Activated CD8-positive, alpha-beta T cell treated with anti-CD3 and anti-CD28 coated beads for 36 hours (primary cell): Measurements from ENCODE around the gene C3orf33. TPM values are rescaled to one million over a fixed set of nuclear protein-coding genes. Genes with fewer than 3 reads are reported as not detected.
"Not testable (repeated sequence)": the region's sequence is repeated elsewhere in the genome, so short reads cannot be mapped to it uniquely, and the experiment has no call there.

ENCODE experiments used
- ATAC-seq: fragments of 200-7000 bp; cut with Tn5 transposase; one replicate; pipeline ENCODE4 v1.10.0; 2021; ENCODE audit warnings: mild to moderate bottlenecking, moderate library complexity
- CTCF ChIA-PET: fragments of 350-600 bp; sonication (Branson Sonifier 250); formaldehyde crosslinking; loops from one replicate; lab custom pipeline; 2021; ENCODE audit warnings: antibody characterized with exemption; lab: Charles Lee
- POLR2A ChIA-PET: fragments of 350-600 bp; sonication (Branson Sonifier 250); formaldehyde crosslinking; loops from one replicate; lab custom pipeline; 2021; ENCODE audit warnings: antibody characterized with exemption; lab: Charles Lee
- DNase-seq: peaks from one replicate; pipeline ENCODE4 v3.0.0-alpha.2; 2020
- H3K27ac Mint-ChIP-seq: one replicate; pipeline ENCODE4 v1.8.0; 2021; ENCODE audit warnings: mild to moderate bottlenecking, mixed read lengths
- H3K27me3 Mint-ChIP-seq: one replicate; pipeline ENCODE4 v1.8.0; 2021; ENCODE audit warnings: mixed read lengths
- H3K36me3 Mint-ChIP-seq: one replicate; pipeline ENCODE4 v1.8.0; 2021; ENCODE audit warnings: low read depth, mixed read lengths
- H3K4me1 Mint-ChIP-seq: one replicate; pipeline ENCODE4 v1.8.0; 2021; ENCODE audit warnings: low read depth, mixed read lengths
- H3K4me3 Mint-ChIP-seq: one replicate; pipeline ENCODE4 v1.8.0; 2021; ENCODE audit warnings: mild to moderate bottlenecking, moderate library complexity, mixed read lengths
- H3K9me3 Mint-ChIP-seq: one replicate; pipeline ENCODE4 v1.8.0; 2021; ENCODE audit warnings: mixed read lengths
- CTCF ChIP-seq: fragments of 200-600 bp; IDR thresholded peaks from one replicate; pipeline ENCODE4 v1.8.0; 2022; ENCODE audit warnings: antibody characterized with exemption, mild to moderate bottlenecking
- intact Hi-C: fragments of 100-400 bp; cut with micrococcal nuclease; formaldehyde crosslinking; loops from one replicate; pipeline ENCODE4 v1.10.0; 2022
- total RNA-seq, 2 experiments: library from RNA; stranded (reverse); gene quantifications; one replicate each; pipeline ENCODE4 v1.2.3, GENCODE V29; 2021

C3orf33 gene
- total RNA-seq, 2 experiments from 2014 or later: 2.4 to 3.6 TPM

GRCh38 chr3:155815030-155815545 is 9.0 kb upstream of the C3orf33 start:
- H3K27me3 Mint-ChIP-seq: peaks cover 3% of the 10 kb centered on the region
- no peak overlapping the region for H3K27ac Mint-ChIP-seq
- TF ChIP-seq CTCF: no peak
- ChIA-PET POLR2A (interaction anchor here (0.7 kb wide), 1 partner anchor 35 kb away, joined by 3 read pairs; no protein-coding TSS in a partner anchor), CTCF (interaction anchor here (3.2 kb wide), 1 partner anchor 9 kb away, joined by 15 read pairs; the partner anchor contains the start of gene C3orf33)
- no peaks in the 10 kb centered on the region for H3K4me1 Mint-ChIP-seq
- H3K4me3 Mint-ChIP-seq: no peak overlapping the region
- no peaks in the 10 kb centered on the region for H3K9me3 Mint-ChIP-seq
- DNase-seq (no peak), ATAC-seq (no peak)
- intact Hi-C loops: no loop called here
- H3K36me3 Mint-ChIP-seq: peaks cover 3% of the 10 kb centered on the region

GRCh38 chr3:155813224-155813623 is 7.1 kb upstream of the C3orf33 start:
- H3K36me3 Mint-ChIP-seq, H3K27ac Mint-ChIP-seq, H3K4me1 Mint-ChIP-seq, CTCF ChIA-PET, POLR2A ChIA-PET, H3K4me3 Mint-ChIP-seq, DNase-seq, H3K9me3 Mint-ChIP-seq, ATAC-seq, intact Hi-C loops, H3K27me3 Mint-ChIP-seq: not testable (repeated sequence)

GRCh38 chr3:155809181-155809580 is 3.1 kb upstream of the C3orf33 start:
- POLR2A ChIA-PET: no interaction called here
- TF ChIP-seq CTCF: no peak
- H3K27me3 Mint-ChIP-seq: peaks cover 9% of the 10 kb centered on the region
- H3K9me3 Mint-ChIP-seq: no peaks in the 10 kb centered on the region
- DNase-seq (no peak), ATAC-seq (no peak)
- H3K36me3 Mint-ChIP-seq: no peaks in the 10 kb centered on the region
- CTCF ChIA-PET: interaction anchor here (1.8 kb wide), 1 partner anchor 24 kb away, joined by 3 read pairs; no protein-coding TSS in a partner anchor
- intact Hi-C loops: loop anchor here (5.0 kb wide), 1 partner anchor 43 kb away; the partner anchor contains the start of gene SLC33A1
- no peak overlapping the region for H3K4me3 Mint-ChIP-seq
- H3K4me1 Mint-ChIP-seq: peaks cover 10% of the 10 kb centered on the region
- no peak overlapping the region for H3K27ac Mint-ChIP-seq

- CTCF ChIA-PET: interaction anchor here (1.4 kb wide), 1 partner anchor 145 kb away, joined by 3 read pairs; no protein-coding TSS in a partner anchor
- Mint-ChIP-seq H3K27ac (no peak overlapping the region), H3K4me3 (no peak overlapping the region), H3K27me3 (peaks cover 9% of the 10 kb centered on the region), H3K4me1 (peaks cover 10% of the 10 kb centered on the region), H3K36me3 (peaks cover 4% of the 10 kb centered on the region), H3K9me3 (no peaks in the 10 kb centered on the region)
- ATAC-seq (no peak), DNase-seq (no peak)
- no peak for TF ChIP-seq CTCF
- POLR2A ChIA-PET: no interaction called here
- intact Hi-C loops: loop anchor here (5.0 kb wide), 1 partner anchor 44 kb away; the partner anchor contains the start of gene SLC33A1
Measured at GRCh38 chr3:155807823-155808222, 1.7 kb upstream of the C3orf33 start.

- CTCF ChIA-PET: interaction anchor here (0.6 to 2.8 kb wide), 56 partner anchors 9 to 347 kb away, joined by 3 to 51 read pairs (median 5); partner anchors contain the start of gene GMPS
- peak overlapping the region; percentile 86 for H3K4me3 Mint-ChIP-seq
- H3K36me3 Mint-ChIP-seq: peaks cover 14% of the 10 kb centered on the region
- intact Hi-C loops: loop anchor here (5.0 kb wide), 1 partner anchor 47 kb away; the partner anchor contains the start of gene SLC33A1
- POLR2A ChIA-PET: interaction anchor here (0.7 to 2.3 kb wide), 9 partner anchors 11 to 85 kb away, joined by 3 to 18 read pairs (median 3); partner anchors contain the start of genes GMPS and SLC33A1
- peak overlapping the region; percentile 88 for H3K27ac Mint-ChIP-seq
- H3K9me3 Mint-ChIP-seq: no peaks in the 10 kb centered on the region
- no peak for TF ChIP-seq CTCF
- ATAC-seq: peak; percentile 19
- peaks cover 22% of the 10 kb centered on the region for H3K4me1 Mint-ChIP-seq
- no peak for DNase-seq
- peaks cover 6% of the 10 kb centered on the region for H3K27me3 Mint-ChIP-seq
Measured at GRCh38 chr3:155805204-155805801, 775 bp downstream of the C3orf33 start.
